SJSA1 (cell line): ENCODE results near the gene TMTC2. TPM values are rescaled to one million over a fixed set of nuclear protein-coding genes. Genes with fewer than 3 reads are reported as not detected.
"Not testable (repeated sequence)": the region's sequence is repeated elsewhere in the genome, so short reads cannot be mapped to it uniquely, and the experiment has no call there.

Experiments used
- DNase-seq, 2 experiments: peaks; one replicate each; pipeline ENCODE4 v3.0.0-alpha.2; 2015 to 2020; ENCODE audit warnings: low spot score in 2 of 2, low read depth in 1 of 2
- H3K27ac ChIP-seq: fragments of 250-450 bp; sonication (Bioruptor Pico); 2 replicates; pipeline ENCODE4 v1.5.1; 2020; ENCODE audit warnings: mild to moderate bottlenecking, moderate library complexity
- H3K27me3 ChIP-seq: fragments of 250-450 bp; sonication (Bioruptor Pico); replicated peaks from 2 replicates; pipeline ENCODE4 v1.5.1; 2020; ENCODE audit warnings: mild to moderate bottlenecking, moderate library complexity
- H3K36me3 ChIP-seq: fragments of 250-450 bp; sonication (Bioruptor Pico); 2 replicates; pipeline ENCODE4 v1.5.1; 2020; ENCODE audit warnings: mild to moderate bottlenecking
- H3K4me1 ChIP-seq: fragments of 250-450 bp; sonication (Bioruptor Pico); replicated peaks from 2 replicates; pipeline ENCODE4 v1.6.1; 2021; ENCODE audit warnings: mild to moderate bottlenecking
- H3K4me3 ChIP-seq: fragments of 250-450 bp; sonication (Bioruptor Pico); 2 replicates; pipeline ENCODE4 v1.5.1; 2020; ENCODE audit warnings: mild to moderate bottlenecking
- H3K9me3 ChIP-seq: fragments of 250-450 bp; sonication (Bioruptor Pico); replicated peaks from 2 replicates; pipeline ENCODE4 v1.5.1; 2020; ENCODE audit warnings: mild to moderate bottlenecking
- total RNA-seq: library from RNA; depleted of rRNA; stranded (reverse); fragments of >200 nt; shearing (Covaris generic); gene quantifications from 2 replicates; pipeline ENCODE4 v1.2.3, GENCODE V29; 2014

Gene TMTC2
- total RNA-seq, 1 experiment from 2014 or later = 0.13 TPM

DNA sequence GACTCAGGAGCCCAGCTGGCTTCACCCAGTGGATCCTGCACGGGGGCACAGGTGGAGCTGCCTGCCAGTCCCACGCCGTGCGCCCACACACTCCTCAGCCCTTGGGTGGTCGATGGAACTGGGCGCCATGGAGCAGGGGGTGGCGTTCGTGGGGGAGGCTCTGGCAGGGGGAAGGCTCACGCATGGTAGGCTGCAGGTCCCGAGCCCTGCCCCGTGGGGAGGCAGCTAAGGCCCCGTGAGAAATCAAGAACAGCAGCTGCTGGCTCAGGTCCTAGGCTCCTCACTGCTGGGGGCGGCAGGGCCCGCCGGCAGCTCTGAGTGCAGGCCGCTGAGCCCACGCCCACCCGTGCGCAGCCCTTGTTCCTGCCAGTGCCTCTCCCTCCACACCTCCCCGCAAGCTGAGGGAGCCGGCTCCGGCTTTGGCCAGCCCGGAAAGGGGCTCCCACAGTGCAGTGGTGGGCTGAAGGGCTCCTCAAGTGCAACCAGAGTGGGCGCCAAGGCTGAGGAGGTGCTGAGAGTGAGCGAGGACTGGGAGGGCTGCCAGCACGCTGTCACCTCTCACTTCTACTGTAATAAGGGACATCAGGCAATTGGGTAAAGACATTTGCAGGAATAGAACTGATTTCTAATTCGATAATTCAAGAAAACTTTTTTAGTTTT is 115.4 kb downstream of the TMTC2 start:
- Histone ChIP-seq H3K27me3 (no peaks in the 10 kb centered on the region), H3K9me3 (no peaks in the 10 kb centered on the region), H3K4me3 (no peak overlapping the region), H3K4me1 (no peaks in the 10 kb centered on the region), H3K36me3 (no peaks in the 10 kb centered on the region), H3K27ac (no peak overlapping the region)
- no peak for DNase-seq

DNA sequence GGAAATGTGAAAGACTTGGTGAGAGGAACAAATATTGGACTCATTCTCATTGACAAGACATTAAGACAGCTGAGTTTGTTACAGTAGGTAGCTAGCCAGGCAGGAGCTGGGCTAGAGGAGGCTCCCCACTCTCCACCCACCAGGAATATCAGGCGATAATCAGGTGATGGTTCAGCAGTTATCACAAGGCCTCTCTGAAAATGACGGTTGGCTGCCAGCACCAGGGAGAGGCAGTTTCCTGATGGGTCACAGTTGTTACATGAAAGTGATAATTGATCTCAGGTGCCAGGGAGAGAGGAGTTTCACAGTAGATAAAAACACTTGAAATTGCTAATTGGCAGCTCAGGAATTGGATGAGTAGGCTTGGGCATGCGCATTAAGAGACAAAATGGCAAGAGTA is 116.5 kb downstream of the TMTC2 start:
- no peak for DNase-seq
- Histone ChIP-seq H3K9me3 (no peaks in the 10 kb centered on the region), H3K27me3 (no peaks in the 10 kb centered on the region), H3K36me3 (no peaks in the 10 kb centered on the region), H3K4me3 (no peak overlapping the region), H3K4me1 (no peaks in the 10 kb centered on the region), H3K27ac (no peak overlapping the region)

DNA sequence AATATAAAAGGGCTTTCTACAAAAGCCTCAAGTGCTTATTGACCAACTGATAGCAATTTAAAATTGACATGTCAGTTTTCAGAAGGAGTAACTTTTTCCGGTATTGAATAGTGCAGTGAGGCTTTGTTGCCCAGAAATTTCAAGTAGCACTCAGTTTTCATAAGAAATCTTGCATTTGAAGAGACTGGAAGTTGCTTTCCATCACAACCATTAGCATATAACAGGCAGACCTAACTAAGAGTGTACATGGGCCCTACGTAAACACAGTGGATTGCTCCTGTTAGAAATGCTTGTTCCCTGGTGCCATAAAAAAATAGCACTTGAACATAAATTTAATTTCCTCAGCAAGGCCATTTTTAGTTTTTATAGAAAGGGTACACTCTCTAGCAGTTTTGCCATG is 117.9 kb downstream of the TMTC2 start:
- Histone ChIP-seq H3K4me1 (no peaks in the 10 kb centered on the region), H3K4me3 (no peak overlapping the region), H3K27me3 (no peaks in the 10 kb centered on the region), H3K36me3 (no peaks in the 10 kb centered on the region), H3K27ac (no peak overlapping the region), H3K9me3 (no peaks in the 10 kb centered on the region)
- no peak for DNase-seq

DNA sequence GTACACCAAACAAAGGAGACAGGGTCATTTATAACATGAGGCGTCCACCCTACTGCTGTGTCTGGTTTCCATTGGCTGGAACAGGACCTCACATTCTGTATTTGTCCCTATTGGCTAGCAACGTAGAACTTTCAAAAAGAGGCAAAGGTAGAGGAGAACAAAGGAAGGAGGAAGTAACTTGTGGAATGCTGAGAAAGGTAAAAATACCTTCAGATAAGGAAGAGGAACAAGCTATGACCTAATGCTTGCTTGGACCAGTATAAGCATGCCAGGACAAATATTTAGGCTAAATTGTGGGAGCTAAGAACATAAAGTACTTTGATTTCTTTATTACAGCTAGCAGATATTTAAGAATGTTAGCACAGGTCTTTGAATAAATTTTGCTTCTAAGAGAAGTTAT is 118.3 kb downstream of the TMTC2 start:
- not testable (repeated sequence) for H3K27me3 ChIP-seq, H3K36me3 ChIP-seq, H3K4me3 ChIP-seq, H3K4me1 ChIP-seq, DNase-seq, H3K9me3 ChIP-seq, H3K27ac ChIP-seq

DNA sequence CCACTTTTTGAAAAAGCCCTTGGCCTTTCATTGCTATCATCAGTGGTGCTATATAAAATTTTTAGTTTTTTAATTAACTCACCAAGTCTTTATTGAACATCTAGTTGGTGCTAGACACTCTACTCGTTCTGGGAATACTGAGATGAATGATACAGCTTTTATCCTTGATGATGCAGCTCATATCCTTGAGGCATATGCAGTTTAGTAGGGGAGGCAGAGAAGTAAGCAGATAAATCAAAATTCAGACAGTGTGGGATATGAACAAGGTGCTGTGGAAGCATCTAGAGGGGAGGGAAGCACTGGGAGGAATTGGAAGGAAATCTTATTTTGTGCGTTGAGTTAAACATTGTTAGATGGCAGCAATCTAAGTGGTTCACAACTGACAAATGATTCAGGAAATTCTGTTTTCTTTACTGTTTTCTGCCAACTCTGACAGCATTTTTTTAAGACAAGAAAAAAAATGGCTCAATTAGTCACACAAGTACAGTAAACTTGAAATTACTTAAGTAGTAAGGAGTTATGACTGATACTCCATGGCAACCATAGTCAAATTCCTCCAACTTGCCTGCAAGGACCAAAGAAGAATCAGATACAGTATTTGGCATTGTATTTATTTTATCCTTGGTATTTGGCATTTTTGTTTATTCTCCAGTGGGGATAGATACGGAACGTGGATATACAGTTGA is 119.2 kb downstream of the TMTC2 start:
- Histone ChIP-seq H3K27me3 (no peaks in the 10 kb centered on the region), H3K9me3 (no peaks in the 10 kb centered on the region), H3K4me1 (no peaks in the 10 kb centered on the region), H3K36me3 (no peaks in the 10 kb centered on the region), H3K27ac (no peak overlapping the region), H3K4me3 (no peak overlapping the region)
- no peak for DNase-seq

DNA sequence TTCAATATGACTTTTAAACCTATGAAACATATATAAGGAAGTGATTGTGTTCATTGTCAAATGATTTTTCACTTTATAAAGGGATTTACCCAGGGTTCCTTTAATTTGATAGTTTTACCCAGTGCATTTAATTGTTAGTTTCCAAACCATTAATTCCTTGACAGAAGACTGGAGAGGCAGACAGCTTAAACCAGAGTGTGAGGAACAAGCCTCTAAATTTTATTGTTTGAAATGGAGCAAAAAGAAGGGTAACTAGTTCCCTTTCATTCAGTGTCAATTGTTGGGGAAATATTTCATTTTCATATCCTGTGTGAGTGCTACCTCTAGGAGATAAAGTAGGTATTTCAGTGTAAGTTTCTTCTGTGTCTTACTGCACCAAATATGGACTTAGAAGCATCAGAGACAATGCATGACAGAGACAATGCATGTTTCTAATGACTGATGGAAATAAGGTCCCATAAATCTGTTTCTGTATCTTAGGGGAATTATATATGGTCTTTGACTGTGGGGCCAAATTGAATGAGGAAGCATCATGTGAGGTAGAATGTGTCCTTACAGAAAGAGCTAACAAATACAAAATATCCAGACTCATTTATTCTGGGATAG is 120.5 kb downstream of the TMTC2 start:
- Histone ChIP-seq H3K27ac (no peak overlapping the region), H3K9me3 (no peaks in the 10 kb centered on the region), H3K27me3 (no peaks in the 10 kb centered on the region), H3K4me3 (no peak overlapping the region), H3K4me1 (no peaks in the 10 kb centered on the region), H3K36me3 (no peaks in the 10 kb centered on the region)
- no peak for DNase-seq

DNA sequence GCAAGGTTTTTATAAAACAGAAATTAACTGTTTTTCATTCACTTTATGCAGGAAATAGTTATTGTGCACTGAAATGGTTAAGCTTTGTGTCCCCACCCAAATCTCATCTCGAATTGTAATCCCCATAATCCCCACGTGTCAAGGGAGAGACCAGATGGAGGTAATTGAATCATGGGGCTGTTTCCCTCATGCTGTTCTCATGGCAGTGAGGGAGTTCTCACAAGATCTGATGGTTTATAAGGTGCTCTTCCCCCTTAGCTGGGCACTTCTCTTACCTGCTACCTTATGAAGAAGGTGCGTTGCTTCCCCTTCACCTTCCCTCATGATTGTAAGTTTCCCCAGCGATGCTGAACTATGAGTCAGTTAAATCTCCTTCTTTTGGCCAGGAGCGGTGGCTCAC is 123.9 kb downstream of the TMTC2 start:
- no peak overlapping the region for H3K27ac ChIP-seq
- no peaks in the 10 kb centered on the region for H3K36me3 ChIP-seq
- 0 out of 2 replicates have a peak, but pooled peaks cover 2% of the 10 kb centered on the region for H3K9me3 ChIP-seq
- no peaks in the 10 kb centered on the region for H3K27me3 ChIP-seq
- H3K4me3 ChIP-seq = no peak overlapping the region
- H3K4me1 ChIP-seq = no peaks in the 10 kb centered on the region
- DNase-seq = no peak

DNA sequence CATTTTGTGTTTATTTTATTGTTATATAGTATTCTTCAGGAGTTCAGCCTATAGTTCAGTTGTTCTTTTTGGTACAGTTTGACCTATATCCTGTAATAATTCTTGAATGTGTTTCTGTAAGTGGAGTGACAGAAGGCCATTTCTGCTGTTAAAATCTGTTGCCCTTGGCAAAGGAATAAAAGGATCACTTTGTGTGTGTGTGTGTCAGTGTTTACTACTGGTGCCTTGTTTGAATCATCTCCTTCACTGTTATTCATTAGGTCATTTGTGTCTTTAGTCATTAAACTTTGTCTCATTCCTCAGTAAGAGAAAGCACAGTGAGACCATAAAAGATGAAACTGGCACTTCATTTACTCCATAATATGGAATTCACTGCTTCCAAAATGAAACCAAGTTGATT is 130.7 kb downstream of the TMTC2 start:
- Histone ChIP-seq H3K36me3 (no peaks in the 10 kb centered on the region), H3K4me3 (no peak overlapping the region), H3K27ac (no peak overlapping the region), H3K9me3 (0 out of 2 replicates have a peak, but pooled peaks cover 2% of the 10 kb centered on the region), H3K4me1 (no peaks in the 10 kb centered on the region), H3K27me3 (no peaks in the 10 kb centered on the region)
- DNase-seq = no peak

DNA sequence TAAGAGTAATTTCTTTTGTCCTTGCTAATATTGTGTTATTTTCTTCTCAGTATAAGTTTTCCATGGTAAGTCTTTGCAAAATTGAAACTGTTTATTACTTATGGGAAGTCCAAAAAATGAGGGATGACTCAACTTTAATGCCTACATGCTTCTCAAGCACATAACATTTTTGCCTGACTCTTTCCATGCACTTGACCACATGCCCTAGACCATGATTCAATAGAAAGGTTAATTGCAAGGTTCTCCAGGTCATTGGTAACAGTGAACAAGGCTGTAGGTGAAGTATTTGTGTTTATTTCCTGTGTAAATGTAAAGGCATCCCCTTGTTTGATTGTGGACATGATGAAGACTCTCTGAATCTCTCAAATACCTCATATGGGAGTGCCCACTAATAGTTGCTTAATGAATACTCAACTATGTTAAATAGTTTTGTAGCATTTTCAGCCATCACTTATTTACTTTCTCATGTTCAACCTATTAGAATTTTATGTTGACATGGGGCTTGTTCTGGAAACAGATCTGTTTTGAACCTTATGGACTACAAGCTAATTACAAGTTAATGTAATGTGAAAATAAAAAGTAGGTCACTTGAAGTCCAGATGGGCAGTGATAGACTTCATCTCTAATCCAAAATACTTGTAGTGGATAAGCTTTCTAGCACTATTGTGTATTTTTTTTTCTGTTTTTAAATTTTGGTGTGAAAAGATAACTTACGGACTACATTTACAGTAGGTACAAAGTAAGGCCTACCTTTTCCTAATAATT is 131.7 kb downstream of the TMTC2 start:
- Histone ChIP-seq H3K27ac (no peak overlapping the region), H3K9me3 (0 out of 2 replicates have a peak, but pooled peaks cover 2% of the 10 kb centered on the region), H3K36me3 (no peaks in the 10 kb centered on the region), H3K4me3 (no peak overlapping the region), H3K4me1 (no peaks in the 10 kb centered on the region), H3K27me3 (no peaks in the 10 kb centered on the region)
- no peak for DNase-seq

DNA sequence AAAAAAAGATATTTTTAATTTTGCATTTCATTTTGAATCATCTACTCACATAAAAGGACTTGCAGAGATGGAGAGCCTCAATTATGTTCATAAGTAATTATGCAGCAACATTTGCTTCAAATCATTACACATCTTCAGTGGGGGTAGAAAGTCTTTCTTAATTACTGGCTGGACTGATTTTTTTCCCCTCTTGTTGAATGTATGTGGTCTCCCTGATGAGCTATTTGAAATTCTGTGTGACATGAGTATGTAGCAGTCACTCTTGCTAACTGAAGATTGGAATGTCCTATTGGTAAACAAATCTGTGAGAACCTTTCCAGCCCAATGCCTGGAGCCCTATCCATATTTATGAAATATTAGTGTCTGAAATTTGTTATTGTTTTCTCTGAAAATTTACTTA is 139.8 kb downstream of the TMTC2 start:
- H3K9me3 ChIP-seq = no peaks in the 10 kb centered on the region
- no peaks in the 10 kb centered on the region for H3K27me3 ChIP-seq
- H3K27ac ChIP-seq = no peak overlapping the region
- no peaks in the 10 kb centered on the region for H3K4me1 ChIP-seq
- no peak overlapping the region for H3K4me3 ChIP-seq
- H3K36me3 ChIP-seq = no peaks in the 10 kb centered on the region
- DNase-seq = no peak

DNA sequence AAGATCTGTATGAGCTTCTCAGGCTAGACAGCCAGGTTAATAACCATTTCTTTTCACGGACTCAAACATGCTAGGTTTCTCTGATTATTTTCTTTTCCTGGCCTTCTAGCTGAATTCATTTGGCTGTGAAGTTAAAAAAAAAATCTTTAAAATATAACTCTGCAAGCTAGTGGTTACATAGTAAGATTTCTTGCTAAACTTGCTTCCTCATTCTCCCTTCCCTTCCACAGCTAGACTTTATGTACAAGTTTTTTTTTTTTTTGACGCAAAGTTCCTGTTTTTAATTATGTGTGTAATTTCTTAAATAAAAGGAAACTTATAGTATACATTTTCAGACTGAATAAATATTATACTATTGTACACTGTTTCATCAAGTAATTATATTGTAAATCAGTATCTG is 145.4 kb downstream of the TMTC2 start:
- Histone ChIP-seq H3K27me3 (no peaks in the 10 kb centered on the region), H3K27ac (no peak overlapping the region), H3K9me3 (no peaks in the 10 kb centered on the region), H3K4me3 (no peak overlapping the region), H3K4me1 (no peaks in the 10 kb centered on the region), H3K36me3 (no peaks in the 10 kb centered on the region)
- DNase-seq = no peak

DNA sequence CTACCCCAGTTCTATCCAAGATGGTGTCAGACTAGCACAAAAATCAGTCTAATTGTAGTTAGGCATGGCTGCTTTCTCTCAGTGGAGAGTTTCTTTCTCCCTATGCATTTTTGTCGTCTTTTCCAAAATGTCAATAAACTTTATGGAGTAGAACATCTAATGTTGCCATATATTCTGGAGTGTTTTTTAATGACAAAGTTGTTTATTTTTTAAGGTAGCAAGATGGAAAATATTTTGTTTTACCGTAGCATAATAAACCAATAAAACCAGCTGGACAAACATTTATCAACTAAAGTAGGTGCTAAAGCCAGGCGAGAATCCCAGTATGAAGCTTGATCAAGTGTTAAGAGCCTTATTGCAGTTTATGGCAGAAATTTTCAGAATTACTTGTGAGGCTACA is 146.3 kb downstream of the TMTC2 start:
- H3K4me1 ChIP-seq = no peaks in the 10 kb centered on the region
- no peak overlapping the region for H3K27ac ChIP-seq
- no peaks in the 10 kb centered on the region for H3K27me3 ChIP-seq
- no peak for DNase-seq
- H3K4me3 ChIP-seq = no peak overlapping the region
- no peaks in the 10 kb centered on the region for H3K36me3 ChIP-seq
- H3K9me3 ChIP-seq = no peaks in the 10 kb centered on the region

DNA sequence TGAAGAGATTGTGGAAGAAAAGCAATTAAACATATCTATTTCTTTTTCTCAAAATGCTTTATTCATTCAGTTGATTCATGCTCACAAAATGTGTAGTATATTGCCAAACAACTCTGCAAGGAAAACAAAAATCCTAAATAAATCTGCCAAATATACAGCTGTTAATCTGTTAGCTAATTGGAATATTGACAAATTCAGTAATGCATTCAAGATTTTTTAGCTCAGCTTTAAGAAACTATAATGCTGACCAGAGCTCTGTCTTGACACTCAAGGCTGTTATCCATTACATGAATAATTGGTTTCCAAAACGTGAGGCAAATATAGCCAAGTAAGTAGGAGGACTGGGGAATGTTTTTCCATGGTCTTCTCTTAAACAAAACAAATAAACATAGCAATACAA is 146.8 kb downstream of the TMTC2 start:
- DNase-seq = no peak
- no peak overlapping the region for H3K27ac ChIP-seq
- H3K4me3 ChIP-seq = no peak overlapping the region
- no peaks in the 10 kb centered on the region for H3K9me3 ChIP-seq
- H3K36me3 ChIP-seq = no peaks in the 10 kb centered on the region
- H3K4me1 ChIP-seq = no peaks in the 10 kb centered on the region
- no peaks in the 10 kb centered on the region for H3K27me3 ChIP-seq

DNA sequence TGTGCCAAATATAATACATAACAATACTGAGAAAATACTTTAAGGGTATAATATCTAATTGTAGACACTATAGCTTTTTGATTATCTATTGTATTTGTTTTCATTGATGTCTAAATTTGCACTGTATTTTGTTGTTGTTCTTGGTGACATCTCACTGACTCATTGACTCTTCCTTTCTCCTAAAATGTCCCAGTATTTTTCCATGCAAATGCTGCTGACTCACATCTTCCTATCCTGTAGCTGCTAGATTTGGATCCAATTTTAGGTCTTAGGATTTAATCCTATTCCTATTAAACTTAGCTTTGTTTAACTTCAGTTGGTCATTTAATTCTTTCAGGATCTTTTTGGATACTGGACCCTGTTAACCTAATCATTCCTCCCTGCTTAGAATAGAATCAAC is 148.5 kb downstream of the TMTC2 start:
- Histone ChIP-seq H3K36me3 (no peaks in the 10 kb centered on the region), H3K27me3 (no peaks in the 10 kb centered on the region), H3K27ac (no peak overlapping the region), H3K9me3 (no peaks in the 10 kb centered on the region), H3K4me1 (no peaks in the 10 kb centered on the region), H3K4me3 (no peak overlapping the region)
- DNase-seq = no peak
